ENCODE measurements around the gene DLK1.

- TF ChIP-seq POLR2A (IDR thresholded peaks at IDR 0.05) = no peak
- no peak for TF ChIP-seq CTCF (IDR thresholded peaks at IDR 0.05)
These were observed 6.6 kb upstream of the DLK1 start for GRCh38 chr14:100719976-100720520.

Measured in body of pancreas (tissue), 4 donors.